COLO668 (cell line): ENCODE data around the gene PCDHA9.
"Not testable (repeated sequence)": the region's sequence is repeated elsewhere in the genome, so short reads cannot be mapped to it uniquely, and the experiment has no call there.

Source experiments
- DNase-seq: peaks from one replicate; lab custom pipeline; 2025; ENCODE audit not compliant: unreplicated experiment; lab: John Stamatoyannopoulos, UW

PCDHA9 gene, protein sequence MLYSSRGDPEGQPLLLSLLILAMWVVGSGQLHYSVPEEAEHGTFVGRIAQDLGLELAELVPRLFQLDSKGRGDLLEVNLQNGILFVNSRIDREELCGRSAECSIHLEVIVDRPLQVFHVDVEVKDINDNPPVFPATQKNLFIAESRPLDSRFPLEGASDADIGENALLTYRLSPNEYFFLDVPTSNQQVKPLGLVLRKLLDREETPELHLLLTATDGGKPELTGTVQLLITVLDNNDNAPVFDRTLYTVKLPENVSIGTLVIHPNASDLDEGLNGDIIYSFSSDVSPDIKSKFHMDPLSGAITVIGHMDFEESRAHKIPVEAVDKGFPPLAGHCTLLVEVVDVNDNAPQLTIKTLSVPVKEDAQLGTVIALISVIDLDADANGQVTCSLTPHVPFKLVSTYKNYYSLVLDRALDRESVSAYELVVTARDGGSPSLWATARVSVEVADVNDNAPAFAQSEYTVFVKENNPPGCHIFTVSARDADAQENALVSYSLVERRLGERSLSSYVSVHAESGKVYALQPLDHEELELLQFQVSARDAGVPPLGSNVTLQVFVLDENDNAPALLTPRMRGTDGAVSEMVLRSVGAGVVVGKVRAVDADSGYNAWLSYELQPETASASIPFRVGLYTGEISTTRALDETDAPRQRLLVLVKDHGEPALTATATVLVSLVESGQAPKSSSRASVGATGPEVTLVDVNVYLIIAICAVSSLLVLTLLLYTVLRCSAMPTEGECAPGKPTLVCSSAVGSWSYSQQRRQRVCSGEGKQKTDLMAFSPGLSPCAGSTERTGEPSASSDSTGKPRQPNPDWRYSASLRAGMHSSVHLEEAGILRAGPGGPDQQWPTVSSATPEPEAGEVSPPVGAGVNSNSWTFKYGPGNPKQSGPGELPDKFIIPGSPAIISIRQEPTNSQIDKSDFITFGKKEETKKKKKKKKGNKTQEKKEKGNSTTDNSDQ

DNA sequence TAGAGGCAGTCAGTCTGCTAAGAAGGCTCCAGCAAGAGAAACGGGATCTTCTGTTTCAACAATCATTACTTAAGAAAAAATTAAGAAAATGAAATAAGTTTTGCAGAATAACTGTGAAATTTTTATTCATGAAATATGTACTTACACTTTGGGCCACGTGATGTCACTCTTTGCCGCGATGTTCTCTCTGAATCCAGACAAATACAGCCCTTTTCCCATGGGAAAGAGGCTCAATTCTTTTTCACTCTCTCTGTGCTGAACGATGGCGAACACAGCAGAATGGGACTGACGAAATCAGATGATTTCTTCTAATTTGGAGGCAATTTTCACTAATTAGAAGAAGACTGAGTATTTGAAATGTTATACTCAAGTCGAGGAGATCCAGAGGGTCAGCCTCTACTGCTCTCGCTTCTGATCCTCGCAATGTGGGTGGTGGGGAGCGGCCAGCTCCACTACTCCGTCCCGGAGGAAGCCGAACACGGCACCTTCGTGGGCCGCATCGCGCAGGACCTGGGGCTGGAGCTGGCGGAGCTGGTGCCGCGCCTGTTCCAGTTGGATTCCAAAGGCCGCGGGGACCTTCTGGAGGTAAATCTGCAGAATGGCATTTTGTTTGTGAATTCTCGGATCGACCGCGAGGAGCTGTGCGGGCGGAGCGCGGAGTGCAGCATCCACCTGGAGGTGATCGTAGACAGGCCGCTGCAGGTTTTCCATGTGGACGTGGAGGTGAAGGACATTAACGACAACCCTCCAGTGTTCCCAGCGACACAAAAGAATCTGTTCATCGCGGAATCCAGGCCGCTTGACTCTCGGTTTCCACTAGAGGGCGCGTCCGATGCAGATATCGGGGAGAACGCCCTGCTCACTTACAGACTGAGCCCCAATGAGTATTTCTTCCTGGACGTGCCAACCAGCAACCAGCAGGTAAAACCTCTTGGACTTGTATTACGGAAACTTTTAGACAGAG lies at the start of gene PCDHA9:
Gene PCDHA9, plus strand, starts transcription at position 244 of the 964 bp plus-strand sequence. Its CDS starts 114 bp downstream, at position 358.
- not testable (repeated sequence) for DNase-seq

- DNase-seq: peak; percentile 27
Measured at GRCh38 chr5:140800816-140801493, 47.2 kb upstream of the PCDHA9 start, which contains the start of gene PCDHA3. Gene PCDHA3, plus strand, starts transcription at chr5:140801057.

- peak; percentile 20 for DNase-seq
Measured at GRCh38 chr5:140801494-140801841, 46.7 kb upstream of the PCDHA9 start.

GRCh38 chr5:140802381-140802780 lies 45.8 kb upstream of the PCDHA9 start:
- not testable (repeated sequence) for DNase-seq

GRCh38 chr5:140802781-140803271 lies 45.4 kb upstream of the PCDHA9 start:
- DNase-seq: no peak

- peak; percentile 73 for DNase-seq
Measured at GRCh38 chr5:140806834-140807775, 41.1 kb upstream of the PCDHA9 start, which contains the start of gene PCDHA4. Gene PCDHA4, plus strand, starts transcription at chr5:140807068.

DNA sequence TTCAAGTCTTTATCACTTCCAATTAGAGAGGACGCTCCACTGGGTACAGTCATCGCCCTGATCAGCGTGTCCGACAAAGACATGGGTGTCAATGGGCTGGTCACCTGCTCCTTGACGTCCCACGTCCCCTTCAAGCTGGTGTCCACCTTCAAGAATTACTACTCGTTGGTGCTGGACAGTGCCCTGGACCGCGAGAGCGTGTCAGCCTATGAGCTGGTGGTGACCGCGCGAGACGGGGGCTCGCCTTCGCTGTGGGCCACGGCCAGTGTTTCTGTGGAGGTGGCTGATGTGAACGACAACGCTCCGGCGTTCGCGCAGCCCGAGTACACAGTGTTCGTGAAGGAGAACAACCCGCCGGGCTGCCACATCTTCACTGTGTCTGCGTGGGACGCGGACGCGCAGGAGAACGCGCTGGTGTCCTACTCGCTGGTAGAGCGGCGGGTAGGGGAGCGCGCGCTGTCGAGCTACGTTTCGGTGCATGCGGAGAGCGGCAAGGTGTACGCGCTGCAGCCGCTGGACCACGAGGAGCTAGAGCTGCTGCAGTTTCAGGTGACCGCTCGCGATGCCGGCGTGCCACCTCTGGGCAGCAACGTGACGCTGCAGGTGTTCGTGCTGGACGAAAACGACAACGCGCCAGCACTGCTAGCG lies 39.8 kb upstream of the PCDHA9 start:
- not testable (repeated sequence) for DNase-seq

DNA sequence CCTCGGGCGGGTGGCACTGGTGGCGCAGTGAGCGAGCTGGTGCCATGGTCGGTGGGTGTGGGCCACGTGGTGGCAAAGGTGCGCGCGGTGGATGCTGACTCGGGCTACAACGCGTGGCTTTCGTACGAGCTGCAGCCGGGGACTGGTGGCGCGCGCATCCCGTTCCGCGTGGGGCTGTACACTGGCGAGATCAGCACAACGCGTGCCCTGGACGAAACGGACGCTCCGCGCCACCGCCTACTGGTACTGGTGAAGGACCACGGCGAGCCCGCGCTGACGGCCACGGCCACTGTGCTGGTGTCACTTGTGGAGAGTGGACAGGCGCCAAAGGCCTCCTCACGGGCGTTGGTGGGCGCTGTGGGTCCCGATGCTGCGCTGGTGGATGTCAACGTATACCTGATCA lies 39.3 kb upstream of the PCDHA9 start:
- DNase-seq: no peak

- no peak for DNase-seq
Measured at GRCh38 chr5:140821375-140822280, 26.6 kb upstream of the PCDHA9 start, which contains the start of gene PCDHA5. Gene PCDHA5, plus strand, starts transcription at chr5:140821613.

GRCh38 chr5:140822281-140822629 lies 25.9 kb upstream of the PCDHA9 start:
- no peak for DNase-seq

DNA sequence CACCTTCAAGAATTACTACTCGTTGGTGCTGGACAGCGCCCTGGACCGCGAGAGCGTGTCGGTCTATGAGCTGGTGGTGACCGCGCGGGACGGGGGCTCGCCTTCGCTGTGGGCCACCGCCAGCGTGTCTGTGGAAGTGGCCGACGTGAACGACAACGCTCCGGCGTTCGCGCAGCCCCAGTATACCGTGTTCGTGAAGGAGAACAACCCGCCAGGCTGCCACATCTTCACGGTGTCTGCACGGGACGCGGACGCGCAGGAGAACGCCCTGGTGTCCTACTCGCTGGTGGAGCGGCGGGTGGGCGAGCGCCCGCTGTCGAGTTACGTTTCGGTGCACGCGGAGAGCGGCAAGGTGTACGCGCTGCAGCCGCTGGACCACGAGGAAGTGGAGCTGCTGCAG lies 25.2 kb upstream of the PCDHA9 start:
- not testable (repeated sequence) for DNase-seq

GRCh38 chr5:140823475-140823874 lies 24.7 kb upstream of the PCDHA9 start:
- no peak for DNase-seq

GRCh38 chr5:140827704-140828361 lies 20.3 kb upstream of the PCDHA9 start, which contains the start of gene PCDHA6:
Gene PCDHA6, plus strand, starts transcription at chr5:140827960. Its CDS starts 132 bp downstream, at chr5:140828092.
- DNase-seq: no peak

GRCh38 chr5:140828362-140828737 lies 19.8 kb upstream of the PCDHA9 start:
- no peak for DNase-seq

DNA sequence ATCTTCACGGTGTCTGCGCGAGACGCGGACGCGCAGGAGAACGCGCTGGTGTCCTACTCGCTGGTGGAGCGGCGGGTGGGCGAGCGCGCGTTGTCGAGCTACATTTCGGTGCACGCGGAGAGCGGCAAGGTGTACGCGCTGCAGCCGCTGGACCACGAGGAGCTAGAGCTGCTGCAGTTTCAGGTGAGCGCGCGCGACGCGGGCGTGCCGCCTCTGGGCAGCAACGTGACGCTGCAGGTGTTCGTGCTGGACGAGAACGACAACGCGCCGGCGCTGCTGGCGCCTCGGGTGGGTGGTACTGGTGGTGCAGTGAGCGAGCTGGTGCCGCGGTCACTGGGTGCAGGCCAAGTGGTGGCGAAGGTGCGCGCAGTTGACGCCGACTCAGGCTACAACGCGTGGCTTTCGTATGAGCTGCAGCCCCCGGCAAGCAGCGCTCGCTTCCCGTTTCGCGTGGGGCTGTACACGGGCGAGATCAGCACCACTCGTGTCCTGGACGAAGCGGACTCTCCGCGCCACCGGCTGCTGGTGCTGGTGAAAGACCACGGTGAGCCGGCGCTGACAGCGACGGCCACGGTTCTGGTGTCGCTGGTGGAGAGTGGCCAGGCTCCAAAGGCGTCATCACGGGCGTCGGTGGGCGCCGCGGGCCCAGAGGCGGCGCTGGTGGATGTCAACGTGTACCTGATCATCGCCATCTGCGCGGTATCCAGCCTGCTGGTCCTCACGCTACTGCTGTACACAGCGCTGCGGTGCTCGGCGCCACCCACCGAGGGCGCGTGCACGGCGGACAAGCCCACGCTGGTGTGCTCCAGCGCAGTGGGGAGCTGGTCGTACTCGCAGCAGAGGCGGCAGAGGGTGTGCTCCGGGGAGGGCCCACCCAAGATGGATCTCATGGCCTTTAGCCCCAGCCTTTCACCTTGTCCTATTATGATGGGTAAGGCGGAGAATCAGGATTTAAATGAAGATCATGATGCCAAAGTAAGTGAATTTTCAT lies 18.4 kb upstream of the PCDHA9 start:
- DNase-seq: not testable (repeated sequence)
